HUDEP-2 (cell line): ENCODE data around the gene MTUS2.

Source experiments
- DNase-seq, 76 experiments: peaks; one replicate each; lab custom pipeline; 2025; ENCODE audit not compliant: unreplicated experiment in 76 of 76; lab: John Stamatoyannopoulos, UW

The MTUS2 gene

GRCh38 chr13:29471551-29471950, 651.4 kb downstream of the MTUS2 start:
- DNase-seq = peak in 2 of 76 experiments; percentile 2 to 19

- peak in 60 of 76 experiments; percentile 4 to 72 (median 40) for DNase-seq
Measured at GRCh38 chr13:29472332-29472961, 652.3 kb downstream of the MTUS2 start.

- DNase-seq = no peak
Measured at GRCh38 chr13:29473166-29473565, 653.0 kb downstream of the MTUS2 start.

- DNase-seq = no peak
Measured at GRCh38 chr13:29474991-29475390, 654.9 kb downstream of the MTUS2 start.

GRCh38 chr13:29476046-29476445, 655.9 kb downstream of the MTUS2 start:
- DNase-seq = no peak

- no peak for DNase-seq
Measured at GRCh38 chr13:29479716-29480492, 659.8 kb downstream of the MTUS2 start.

GRCh38 chr13:29480893-29481525, 660.9 kb downstream of the MTUS2 start:
- DNase-seq = no peak

GRCh38 chr13:29481603-29482002, 661.5 kb downstream of the MTUS2 start:
- DNase-seq = no peak

- no peak for DNase-seq
Measured at GRCh38 chr13:29482504-29482903, 662.4 kb downstream of the MTUS2 start.

GRCh38 chr13:29483211-29483610, 663.1 kb downstream of the MTUS2 start:
- DNase-seq = no peak

- DNase-seq = no peak
Measured at GRCh38 chr13:29483623-29484022, 663.5 kb downstream of the MTUS2 start.

GRCh38 chr13:29484236-29484635, 664.1 kb downstream of the MTUS2 start:
- DNase-seq = no peak

- no peak for DNase-seq
Measured at GRCh38 chr13:29484796-29485195, 664.7 kb downstream of the MTUS2 start.

- no peak for DNase-seq
Measured at GRCh38 chr13:29486551-29486950, 666.4 kb downstream of the MTUS2 start.

GRCh38 chr13:29487466-29488454, 667.6 kb downstream of the MTUS2 start:
- DNase-seq = no peak

GRCh38 chr13:29489650-29490560, 669.8 kb downstream of the MTUS2 start:
- no peak for DNase-seq

GRCh38 chr13:29490561-29490885, 670.4 kb downstream of the MTUS2 start:
- no peak for DNase-seq

- DNase-seq = no peak
Measured at GRCh38 chr13:29491248-29491647, 671.1 kb downstream of the MTUS2 start.

- no peak for DNase-seq
Measured at GRCh38 chr13:29493796-29494195, 673.7 kb downstream of the MTUS2 start.

- no peak for DNase-seq
Measured at GRCh38 chr13:29494520-29494919, 674.4 kb downstream of the MTUS2 start.
